HCT116 (cell line): ENCODE results near the gene KLK1. TPM values are rescaled to one million over a fixed set of nuclear protein-coding genes. Genes with fewer than 3 reads are reported as not detected.

Experiments
- ATAC-seq: fragments of 200-7000 bp; cut with Tn5 transposase; 2 replicates; pipeline ENCODE4 v1.9.1; 2020; ENCODE audit warnings: mild to moderate bottlenecking, moderate library complexity
- BruUV-seq: library from RNA; stranded (reverse); fragments of 400-500 nt; replicated peaks from 2 replicates; lab custom pipeline; 2021; lab: Mats Ljungman, UMichigan
- CTCF ChIA-PET: fragments of 300-600 bp; sonication (Branson Sonifier 250); formaldehyde crosslinking; loops from one replicate; lab custom pipeline; 2021; ENCODE audit warnings: antibody characterized with exemption; lab: Charles Lee
- POLR2A ChIA-PET: fragments of 300-600, 350-600 bp; sonication (Branson Sonifier 250); formaldehyde crosslinking; loops from one replicate; lab custom pipeline; 2021; ENCODE audit warnings: antibody characterized with exemption; lab: Charles Lee
- RAD21 ChIA-PET, 2 experiments: fragments of 300-600 bp; sonication (Branson Sonifier 250); formaldehyde crosslinking; loops; one replicate each; lab custom pipeline; 2023; ENCODE audit warnings: low total read pairs in 2 of 2; ENCODE audit not compliant: uncharacterized antibody in 2 of 2, unreplicated experiment in 2 of 2, low non-redundant PET in 1 of 2; lab: Charles Lee
- DNase-seq: peaks from one replicate; pipeline ENCODE4 v3.0.0-alpha.2; 2010; ENCODE audit warnings: low read depth, low spot score
- H2AFZ ChIP-seq: fragments of 200-600 bp; shearing (Covaris generic), sonication (generic); 2 replicates; pipeline ENCODE4 v1.6.1; 2017; ENCODE audit warnings: low read depth, mixed run types, mixed read lengths, antibody characterized with exemption, low read length; ENCODE audit not compliant: poor library complexity, severe bottlenecking
- H3K27ac ChIP-seq: 2 replicates; pipeline ENCODE4 v1.5.1; 2012; ENCODE audit warnings: low read depth, low read length
- H3K27me3 ChIP-seq: fragments of 200-600 bp; sonication (generic); 2 replicates; pipeline ENCODE4 v1.6.1; 2016; ENCODE audit warnings: mixed run types, low read length, mixed read lengths; ENCODE audit not compliant: insufficient read depth
- H3K36me3 ChIP-seq, 2 experiments: fragments of 200-500 bp in 1 of 2; fragments of 200-600 bp in 1 of 2; sonication (Bioruptor generic) in 1 of 2; sonication (generic) in 1 of 2; 2 replicates each; pipeline versions ENCODE4 v1.5.1 to v1.6.1; 2014 to 2016; ENCODE audit warnings: low read length in 2 of 2, inconsistent platforms in 1 of 2, mixed read lengths in 1 of 2, mixed run types in 1 of 2; ENCODE audit not compliant: insufficient read depth in 2 of 2, control insufficient read depth in 1 of 2
- H3K4me1 ChIP-seq, 2 experiments: fragments of 200-600 bp in 1 of 2; sonication (generic) in 1 of 2; 2 replicates each; pipeline versions ENCODE4 v1.5.1 to v1.6.1; 2012 to 2017; ENCODE audit warnings: low read length in 2 of 2, inconsistent platforms in 1 of 2, mild to moderate bottlenecking in 1 of 2, mixed read lengths in 1 of 2, mixed run types in 1 of 2, moderate library complexity in 1 of 2; ENCODE audit not compliant: insufficient read depth in 2 of 2, control insufficient read depth in 1 of 2
- H3K4me2 ChIP-seq: fragments of 200-600 bp; sonication (generic); 2 replicates; pipeline ENCODE4 v1.6.1; 2017; ENCODE audit warnings: mixed run types, low read length, mixed read lengths
- H3K4me3 ChIP-seq, 2 experiments: fragments of 200-600 bp in 1 of 2; sonication (generic) in 1 of 2; replicated peaks in 1 of 2; 2 replicates each; pipeline ENCODE4 v1.5.1; 2011 to 2016; ENCODE audit warnings: low read length in 2 of 2, control low read depth in 1 of 2, low read depth in 1 of 2, mild to moderate bottlenecking in 1 of 2, mixed read lengths in 1 of 2, mixed run types in 1 of 2
- H3K79me2 ChIP-seq: fragments of 200-600 bp; sonication (generic); 2 replicates; pipeline ENCODE4 v1.6.1; 2017; ENCODE audit warnings: mild to moderate bottlenecking, mixed run types, low read length, moderate library complexity, mixed read lengths; ENCODE audit not compliant: insufficient read depth
- H3K9ac ChIP-seq: fragments of 200-600 bp; sonication (generic); 2 replicates; pipeline ENCODE4 v1.6.1; 2016; ENCODE audit warnings: low read length, mixed read lengths
- H3K9me2 ChIP-seq: fragments of 200-600 bp; sonication (generic), shearing (Covaris generic); 2 replicates; pipeline ENCODE4 v1.6.1; 2017; ENCODE audit warnings: mixed run types, mild to moderate bottlenecking, moderate library complexity; ENCODE audit not compliant: insufficient read depth
- H3K9me3 ChIP-seq, 2 experiments: fragments of 200-500 bp in 1 of 2; fragments of 200-600 bp in 1 of 2; sonication (Bioruptor generic) in 1 of 2; sonication (generic) in 1 of 2; 2 replicates each; pipeline ENCODE4 v1.6.1; 2014 to 2017; ENCODE audit warnings: low read length in 2 of 2, mixed read lengths in 2 of 2, inconsistent platforms in 1 of 2, low read depth in 1 of 2, mild to moderate bottlenecking in 1 of 2, mixed run types in 1 of 2, moderate library complexity in 1 of 2; ENCODE audit not compliant: control insufficient read depth in 1 of 2, insufficient read depth in 1 of 2
- H4K20me1 ChIP-seq: fragments of 200-600 bp; sonication (generic), shearing (Covaris generic); 2 replicates; pipeline ENCODE4 v1.6.1; 2017; ENCODE audit warnings: mixed run types, mild to moderate bottlenecking, moderate library complexity; ENCODE audit not compliant: insufficient read depth
- CBX3 ChIP-seq: IDR thresholded peaks from 2 replicates; pipeline ENCODE4 v1.6.1; 2012; ENCODE audit warnings: low read depth
- EGR1 ChIP-seq: IDR thresholded peaks from 2 replicates; pipeline ENCODE4 v1.6.1; 2012; ENCODE audit warnings: low read depth
- JUND ChIP-seq: IDR thresholded peaks from 2 replicates; pipeline ENCODE4 v1.6.1; 2012
- POLR2A ChIP-seq: IDR thresholded peaks from 2 replicates; pipeline ENCODE4 v1.7.0; 2011; ENCODE audit warnings: borderline replicate concordance; ENCODE audit not compliant: insufficient read depth, insufficient read length; ENCODE audit errors: extremely low read depth
- SRF ChIP-seq: IDR thresholded peaks from 2 replicates; pipeline ENCODE4 v1.6.1; 2012; ENCODE audit warnings: low read depth
- YY1 ChIP-seq: IDR thresholded peaks from 2 replicates; pipeline ENCODE4 v1.6.1; 2011; ENCODE audit warnings: low read length, low read depth, moderate library complexity, mild to moderate bottlenecking; ENCODE audit not compliant: insufficient replicate concordance; ENCODE audit errors: extremely low read depth
- intact Hi-C: fragments of 100-400 bp; cut with micrococcal nuclease; formaldehyde crosslinking; loops from 2 replicates; pipeline ENCODE4 v1.10.0; 2022
- total RNA-seq: library from RNA; stranded (reverse); gene quantifications from one replicate; pipeline ENCODE4 v1.2.1, GENCODE V29; 2021; ENCODE audit not compliant: unreplicated experiment

KLK1 gene
- total RNA-seq, 1 experiment from 2014 or later, result 3.3 TPM

GRCh38 chr19:50792272-50793250, 31.0 kb downstream of the KLK1 start:
- no peaks in the 10 kb centered on the region for H3K9me2 ChIP-seq
- no peak overlapping the region for H3K4me2 ChIP-seq
- peaks cover 4 to 6% of the 10 kb centered on the region in 2 experiments; a peak in 3 of 4 replicates for H3K36me3 ChIP-seq
- H3K4me3 ChIP-seq, result no peak overlapping the region
- no peak overlapping the region for H3K27ac ChIP-seq
- no peak for DNase-seq
- RAD21 ChIA-PET, result no interaction called here
- no peak for ATAC-seq
- no peak overlapping the region for H3K9ac ChIP-seq
- TF ChIP-seq POLR2A, result no peak
- TF ChIP-seq EGR1, result no peak
- TF ChIP-seq, all 23 proteins: peak for 0
- CTCF ChIA-PET, result interaction anchor here (0.8 to 0.9 kb wide), 2 partner anchors 130 to 304 kb away, joined by 3 to 4 read pairs; no protein-coding TSS in a partner anchor
- Histone ChIP-seq H4K20me1 (peaks cover 15% of the 10 kb centered on the region; the same call in 1 of the 2 replicates), H3K79me2 (peaks cover 2% of the 10 kb centered on the region; the same call in 1 of the 2 replicates), H2AFZ (no peak overlapping the region), H3K27me3 (no peaks in the 10 kb centered on the region), H3K9me3 (no peaks in the 10 kb centered on the region), H3K4me1 (peaks cover 11 to 21% of the 10 kb centered on the region in 2 experiments; a peak in 3 of 4 replicates)
- POLR2A ChIA-PET, result interaction anchor here (1.1 kb wide), 1 partner anchor 205 kb away, joined by 3 read pairs; no protein-coding TSS in a partner anchor
- BruUV-seq, result no TSS peak
- intact Hi-C loops, result loop anchor here (5.0 kb wide), 1 partner anchor 300 kb away; no protein-coding TSS in a partner anchor

GRCh38 chr19:50791594-50792271, 31.9 kb downstream of the KLK1 start:
- H3K36me3 ChIP-seq, result no peaks in the 10 kb centered on the region; a peak in 1 of 4 replicates
- intact Hi-C loops, result loop anchor here (5.0 kb wide), 1 partner anchor 301 kb away; no protein-coding TSS in a partner anchor
- H4K20me1 ChIP-seq, result peaks cover 8% of the 10 kb centered on the region; the same call in 1 of the 2 replicates
- H3K4me1 ChIP-seq, result peaks cover 11 to 21% of the 10 kb centered on the region in 2 experiments; a peak in 3 of 4 replicates
- RAD21 ChIA-PET, result no interaction called here
- H3K27ac ChIP-seq, result no peak overlapping the region
- TF ChIP-seq CBX3, result no peak
- TF ChIP-seq JUND, result no peak
- no peak for TF ChIP-seq YY1
- TF ChIP-seq SRF, result no peak
- DNase-seq, result no peak
- no peak overlapping the region for H3K9ac ChIP-seq
- no peaks in the 10 kb centered on the region for H3K79me2 ChIP-seq
- ATAC-seq, result no peak
- POLR2A ChIA-PET, result interaction anchor here (1.1 kb wide), 1 partner anchor 204 kb away, joined by 3 read pairs; no protein-coding TSS in a partner anchor
- H3K9me2 ChIP-seq, result no peaks in the 10 kb centered on the region
- H3K4me2 ChIP-seq, result no peak overlapping the region
- no TSS peak for BruUV-seq
- H3K9me3 ChIP-seq, result no peaks in the 10 kb centered on the region
- no peak overlapping the region for H3K4me3 ChIP-seq
- no peaks in the 10 kb centered on the region for H3K27me3 ChIP-seq
- CTCF ChIA-PET, result no interaction called here
- H2AFZ ChIP-seq, result no peak overlapping the region
